Panc1 (cell line): ENCODE measurements around the gene ZNF407. TPM values are rescaled to one million over a fixed set of nuclear protein-coding genes. Genes with fewer than 3 reads are reported as not detected.

Experiments used
- ATAC-seq: fragments of 200-7000 bp; cut with Tn5 transposase; 2 replicates; pipeline ENCODE4 v1.9.1; 2020; ENCODE audit warnings: mild to moderate bottlenecking, moderate library complexity
- BruUV-seq: library from RNA; stranded (reverse); fragments of 400-500 nt; replicated peaks from 2 replicates; lab custom pipeline; 2021; lab: Mats Ljungman, UMichigan
- CTCF ChIA-PET: fragments of 300-600 bp; sonication (Branson Sonifier 250); formaldehyde crosslinking; loops from one replicate; lab custom pipeline; 2022; ENCODE audit warnings: antibody characterized with exemption; lab: Charles Lee
- POLR2A ChIA-PET: fragments of 300-600 bp; sonication (Branson Sonifier 250); formaldehyde crosslinking; loops from one replicate; lab custom pipeline; 2022; ENCODE audit warnings: antibody characterized with exemption; lab: Charles Lee
- DNase-seq: peaks from one replicate; pipeline ENCODE4 v3.0.0-alpha.2; 2010; ENCODE audit warnings: low read depth, low spot score
- H3K27ac ChIP-seq: 2 replicates; pipeline ENCODE4 v1.5.1; 2011; ENCODE audit warnings: mild to moderate bottlenecking, low read length, inconsistent platforms
- H3K27me3 ChIP-seq: fragments of 200-500 bp; sonication (Bioruptor generic); 2 replicates; pipeline ENCODE4 v1.6.0; 2014; ENCODE audit warnings: low read length, inconsistent platforms; ENCODE audit not compliant: control insufficient read depth, insufficient read depth
- H3K36me3 ChIP-seq: fragments of 200-500 bp; sonication (Bioruptor generic); 2 replicates; pipeline ENCODE4 v1.5.1; 2014; ENCODE audit warnings: inconsistent platforms, mild to moderate bottlenecking, low read length, moderate library complexity; ENCODE audit not compliant: control insufficient read depth, insufficient read depth
- H3K4me1 ChIP-seq: 2 replicates; pipeline ENCODE4 v1.5.1; 2011; ENCODE audit warnings: inconsistent platforms, mild to moderate bottlenecking, low read length, moderate library complexity; ENCODE audit not compliant: control insufficient read depth, insufficient read depth
- H3K4me3 ChIP-seq, 2 experiments: 2 replicates each; pipeline ENCODE4 v1.5.1; 2011 to 2012; ENCODE audit warnings: low read depth in 2 of 2, low read length in 2 of 2, mild to moderate bottlenecking in 2 of 2, inconsistent platforms in 1 of 2, moderate library complexity in 1 of 2
- H3K9me3 ChIP-seq: fragments of 200-500 bp; sonication (Bioruptor generic); 2 replicates; pipeline ENCODE4 v1.5.1; 2014; ENCODE audit warnings: low read depth, mild to moderate bottlenecking, inconsistent platforms, low read length, moderate library complexity; ENCODE audit not compliant: control insufficient read depth, insufficient read depth
- CTCF ChIP-seq: fragments of 450-650 bp; IDR thresholded peaks from 2 replicates; pipeline ENCODE4 v1.5.1; 2017; ENCODE audit warnings: mild to moderate bottlenecking
- POLR2AphosphoS5 ChIP-seq: IDR thresholded peaks from 2 replicates; pipeline ENCODE4 v1.6.1; 2012; ENCODE audit warnings: mild to moderate bottlenecking, low read depth, low read length, moderate library complexity
- REST ChIP-seq, 2 experiments: IDR thresholded peaks; 2 replicates each; pipeline ENCODE4 v1.6.1; 2011 to 2012; ENCODE audit warnings: low read depth in 2 of 2, control low read depth in 1 of 2, low read length in 1 of 2, mild to moderate bottlenecking in 1 of 2, moderate library complexity in 1 of 2; ENCODE audit not compliant: insufficient read depth in 1 of 2
- SIN3A ChIP-seq: IDR thresholded peaks from 2 replicates; pipeline ENCODE4 v1.6.1; 2012; ENCODE audit warnings: low read depth, mild to moderate bottlenecking, low read length, moderate library complexity, borderline replicate concordance; ENCODE audit not compliant: insufficient read depth
- TCF7L2 ChIP-seq: IDR thresholded peaks from 2 replicates; pipeline ENCODE4 v1.6.1; 2011; ENCODE audit warnings: mild to moderate bottlenecking, low read depth, low read length, inconsistent platforms
- in situ Hi-C: cut with HindIII; loops from 2 replicates; pipeline ENCODE4 v1.10.0; 2016; ENCODE audit warnings: low sequenced_read_pairs, low pct_unique_long_range_greater_than_20kb
- intact Hi-C: fragments of 100-400 bp; cut with micrococcal nuclease; formaldehyde crosslinking; loops from one replicate; pipeline ENCODE4 v1.10.0; 2022; ENCODE audit not compliant: unreplicated experiment
- total RNA-seq: library from RNA; stranded (reverse); gene quantifications from one replicate; pipeline ENCODE4 v1.2.1, GENCODE V29; 2021; ENCODE audit not compliant: unreplicated experiment

The ZNF407 gene
- total RNA-seq, 1 experiment from 2014 or later: 16.8 TPM

- TF ChIP-seq SIN3A (no peak), POLR2AphosphoS5 (no peak), TCF7L2 (no peak), REST (IDR thresholded peaks at IDR 0.05; ENCODE audit: insufficient read depth in 1 of 2, low read depth in 2 of 2, low read length in 1 of 2) (no peak), CTCF (no peak)
- BruUV-seq: no TSS peak
- intact Hi-C loops (no loop called here), in situ Hi-C loops (no loop called here)
- peaks cover 9% of the 10 kb centered on the region for H3K4me1 ChIP-seq
- H3K36me3 ChIP-seq: no peaks in the 10 kb centered on the region
- H3K27me3 ChIP-seq: no peaks in the 10 kb centered on the region
- ChIA-PET POLR2A (no interaction called here), CTCF (interaction anchor here (0.7 kb wide), 1 partner anchor 1752 kb away, joined by 3 read pairs; no protein-coding TSS in a partner anchor)
- ATAC-seq (no peak), DNase-seq (no peak)
- H3K27ac ChIP-seq: no peak overlapping the region
- H3K4me3 ChIP-seq: no peak overlapping the region
- H3K9me3 ChIP-seq: no peaks in the 10 kb centered on the region
Measured at GRCh38 chr18:74804677-74805076, 207.0 kb downstream of the ZNF407 start.

- H3K27me3 ChIP-seq: no peaks in the 10 kb centered on the region
- TF ChIP-seq POLR2AphosphoS5: no peak
- TF ChIP-seq TCF7L2: no peak
- TF ChIP-seq CTCF: no peak
- no peak for TF ChIP-seq SIN3A
- TF ChIP-seq REST (IDR thresholded peaks at IDR 0.05; ENCODE audit: insufficient read depth in 1 of 2, low read depth in 2 of 2, low read length in 1 of 2): no peak
- peak; percentile 48 for ATAC-seq
- DNase-seq: no peak
- H3K36me3 ChIP-seq: no peaks in the 10 kb centered on the region
- POLR2A ChIA-PET: no interaction called here
- no peak overlapping the region; the same call in 1 of the 2 replicates for H3K27ac ChIP-seq
- H3K4me3 ChIP-seq: no peak overlapping the region
- no TSS peak for BruUV-seq
- CTCF ChIA-PET: no interaction called here
- peaks cover 9% of the 10 kb centered on the region for H3K4me1 ChIP-seq
- intact Hi-C loops (no loop called here), in situ Hi-C loops (no loop called here)
- H3K9me3 ChIP-seq: no peaks in the 10 kb centered on the region
Measured at GRCh38 chr18:74806073-74806472, 208.4 kb downstream of the ZNF407 start.
